CD14-positive monocyte (primary cell): ENCODE results near the gene IGLL1. TPM values are rescaled to one million over a fixed set of nuclear protein-coding genes. Genes with fewer than 3 reads are reported as not detected.

Experiments used
- DNase-seq, 3 donors: peaks; one replicate each; pipeline ENCODE4 v3.0.0-alpha.2; 2011 to 2022
- H2AFZ ChIP-seq: 2 replicates; pipeline ENCODE4 v1.6.0; 2012; ENCODE audit warnings: mild to moderate bottlenecking, low read depth, low read length, inconsistent platforms; ENCODE audit not compliant: insufficient read depth, poor library complexity, severe bottlenecking
- H3K27ac ChIP-seq, 2 donors: 1 replicate in 1 of 2; 2 replicates in 1 of 2; pipeline ENCODE4 v1.5.1; 2012 to 2013; ENCODE audit warnings: low read length in 2 of 2, control low read depth in 1 of 2, inconsistent platforms in 1 of 2, low read depth in 1 of 2, mild to moderate bottlenecking in 1 of 2
- H3K27me3 ChIP-seq, 2 donors: one replicate each; pipeline versions ENCODE4 v1.6.0 to v1.6.1; 2011 to 2013; ENCODE audit warnings: low read length in 2 of 2; ENCODE audit not compliant: control insufficient read depth in 2 of 2, insufficient read depth in 2 of 2
- H3K36me3 ChIP-seq, 2 donors: replicated peaks in 1 of 2; 1 replicate in 1 of 2; 2 replicates in 1 of 2; pipeline versions ENCODE4 v1.5.1 to v1.6.1; 2012 to 2013; ENCODE audit warnings: low read length in 2 of 2, control low read depth in 1 of 2, inconsistent platforms in 1 of 2, mild to moderate bottlenecking in 1 of 2; ENCODE audit not compliant: insufficient read depth in 2 of 2, control insufficient read depth in 1 of 2
- H3K4me1 ChIP-seq, 2 donors: 1 replicate in 1 of 2; 2 replicates in 1 of 2; pipeline versions ENCODE4 v1.5.1 to v1.6.1; 2012 to 2013; ENCODE audit warnings: low read length in 2 of 2, control low read depth in 1 of 2, inconsistent platforms in 1 of 2, mild to moderate bottlenecking in 1 of 2, moderate library complexity in 1 of 2; ENCODE audit not compliant: insufficient read depth in 2 of 2, control insufficient read depth in 1 of 2
- H3K4me2 ChIP-seq: replicated peaks from 2 replicates; pipeline ENCODE3; 2012; ENCODE audit warnings: low read length, moderate library complexity, mild to moderate bottlenecking; ENCODE audit not compliant: poor library complexity, severe bottlenecking; ENCODE audit errors: extremely low read depth
- H3K4me3 ChIP-seq, 3 experiments: fragments of 200-600 bp in 1 of 3; sonication (generic) in 1 of 3; replicated peaks in 1 of 3; 1 replicate in 2 of 3; 2 replicates in 1 of 3; pipeline ENCODE4 v1.5.1; 2011 to 2013; ENCODE audit warnings: low read length in 3 of 3, mild to moderate bottlenecking in 3 of 3, control low read depth in 2 of 3, low read depth in 2 of 3, inconsistent platforms in 1 of 3, moderate library complexity in 1 of 3
- H3K79me2 ChIP-seq: 2 replicates; pipeline ENCODE4 v1.6.0; 2012; ENCODE audit warnings: mild to moderate bottlenecking, control low read depth, inconsistent platforms, low read length, moderate library complexity; ENCODE audit not compliant: insufficient read depth
- H3K9ac ChIP-seq: 2 replicates; pipeline ENCODE4 v1.6.0; 2017; ENCODE audit warnings: low read length, mild to moderate bottlenecking; ENCODE audit not compliant: insufficient read depth, poor library complexity, severe bottlenecking
- H3K9me3 ChIP-seq, 2 donors: replicated peaks in 1 of 2; 1 replicate in 1 of 2; 2 replicates in 1 of 2; pipeline versions ENCODE4 v1.5.1 to v1.6.1; 2012 to 2013; ENCODE audit warnings: low read length in 2 of 2, control low read depth in 1 of 2; ENCODE audit not compliant: control insufficient read depth in 1 of 2, insufficient read depth in 1 of 2
- H4K20me1 ChIP-seq: 2 replicates; pipeline ENCODE4 v1.6.0; 2012; ENCODE audit warnings: mild to moderate bottlenecking, low read length, control low read depth, moderate library complexity; ENCODE audit not compliant: insufficient read depth
- H3K27ac Mint-ChIP-seq, 7 donors: one replicate each; pipeline ENCODE4 v1.8.0; 2020; ENCODE audit warnings: mild to moderate bottlenecking in 7 of 7, mixed read lengths in 7 of 7, moderate library complexity in 6 of 7, inconsistent platforms in 2 of 7
- H3K27me3 Mint-ChIP-seq, 3 donors: one replicate each; pipeline ENCODE4 v1.8.0; 2021 to 2022; ENCODE audit warnings: low read depth in 3 of 3, mild to moderate bottlenecking in 3 of 3, mixed read lengths in 3 of 3, moderate library complexity in 3 of 3, inconsistent platforms in 1 of 3
- H3K36me3 Mint-ChIP-seq, 2 donors: one replicate each; pipeline ENCODE4 v1.8.0; 2020; ENCODE audit warnings: mixed read lengths in 2 of 2, inconsistent platforms in 1 of 2, mild to moderate bottlenecking in 1 of 2
- H3K4me1 Mint-ChIP-seq: one replicate; pipeline ENCODE4 v1.8.0; 2020; ENCODE audit warnings: mild to moderate bottlenecking, mixed read lengths
- H3K4me3 Mint-ChIP-seq, 2 donors: one replicate each; pipeline ENCODE4 v1.8.0; 2020; ENCODE audit warnings: mild to moderate bottlenecking in 2 of 2, mixed read lengths in 2 of 2, moderate library complexity in 1 of 2
- H3K9me3 Mint-ChIP-seq, 7 donors: one replicate each; pipeline ENCODE4 v1.8.0; 2020 to 2022; ENCODE audit warnings: mixed read lengths in 7 of 7, mild to moderate bottlenecking in 6 of 7, moderate library complexity in 6 of 7, inconsistent platforms in 2 of 7
- CTCF ChIP-seq: fragments of 200-600 bp; IDR thresholded peaks from one replicate; pipeline ENCODE4 v1.8.0; 2022; ENCODE audit warnings: antibody characterized with exemption, mild to moderate bottlenecking
- WGBS: methylation state at CpG from one replicate; pipeline ENCODE4 v1.1.5; 2013; ENCODE audit warnings: missing lambda C conversion rate; ENCODE audit not compliant: insufficient coverage; 5-methylcytosine and 5-hydroxymethylcytosine counted together
- intact Hi-C, 2 donors: fragments of 100-400 bp; cut with micrococcal nuclease; formaldehyde crosslinking; loops; one replicate each; pipeline versions ENCODE4 v1.15.0 to v1.15.1; 2023
- polyA plus RNA-seq, 3 donors: library from polyadenylated mRNA; depleted of rRNA in 1 of 3; unstranded in 2 of 3; stranded (reverse) in 1 of 3; fragments of 300-500 nt in 2 of 3; fragments of >200 nt in 1 of 3; fragmentation: Illumina TruSeq in 2 of 3; gene quantifications; 1 replicate in 2 of 3; 2 replicates in 1 of 3; pipeline ENCODE4 v1.2.3, GENCODE V29; 2012 to 2021

IGLL1 gene
- polyA plus RNA-seq, 3 donors = not detected

GRCh38 chr22:23555118-23555517, 25.0 kb downstream of the IGLL1 start:
- no peak for TF ChIP-seq CTCF
- no peak for DNase-seq
- Histone ChIP-seq H3K4me3 (no peak overlapping the region), H3K27me3 (no peaks in the 10 kb centered on the region), H3K4me2 (no peak overlapping the region), H3K36me3 (no peaks in the 10 kb centered on the region), H3K9me3 (no peaks in the 10 kb centered on the region), H3K4me1 (no peaks in the 10 kb centered on the region), H3K9ac (no peak overlapping the region), H3K27ac (no peak overlapping the region), H4K20me1 (no peaks in the 10 kb centered on the region), H2AFZ (no peak overlapping the region), H3K79me2 (no peaks in the 10 kb centered on the region)
- H3K4me1 Mint-ChIP-seq = no peaks in the 10 kb centered on the region
- no peaks in the 10 kb centered on the region for H3K9me3 Mint-ChIP-seq
- peaks cover 0 to 3% (median 3%) of the 10 kb centered on the region in 3 donors for H3K27me3 Mint-ChIP-seq
- no peaks in the 10 kb centered on the region for H3K36me3 Mint-ChIP-seq
- intact Hi-C loops = no loop called here
- H3K27ac Mint-ChIP-seq = no peak overlapping the region
- H3K4me3 Mint-ChIP-seq = no peak overlapping the region
- WGBS = 95% methylated on average over 7 of the region's 8 CpGs

DNA sequence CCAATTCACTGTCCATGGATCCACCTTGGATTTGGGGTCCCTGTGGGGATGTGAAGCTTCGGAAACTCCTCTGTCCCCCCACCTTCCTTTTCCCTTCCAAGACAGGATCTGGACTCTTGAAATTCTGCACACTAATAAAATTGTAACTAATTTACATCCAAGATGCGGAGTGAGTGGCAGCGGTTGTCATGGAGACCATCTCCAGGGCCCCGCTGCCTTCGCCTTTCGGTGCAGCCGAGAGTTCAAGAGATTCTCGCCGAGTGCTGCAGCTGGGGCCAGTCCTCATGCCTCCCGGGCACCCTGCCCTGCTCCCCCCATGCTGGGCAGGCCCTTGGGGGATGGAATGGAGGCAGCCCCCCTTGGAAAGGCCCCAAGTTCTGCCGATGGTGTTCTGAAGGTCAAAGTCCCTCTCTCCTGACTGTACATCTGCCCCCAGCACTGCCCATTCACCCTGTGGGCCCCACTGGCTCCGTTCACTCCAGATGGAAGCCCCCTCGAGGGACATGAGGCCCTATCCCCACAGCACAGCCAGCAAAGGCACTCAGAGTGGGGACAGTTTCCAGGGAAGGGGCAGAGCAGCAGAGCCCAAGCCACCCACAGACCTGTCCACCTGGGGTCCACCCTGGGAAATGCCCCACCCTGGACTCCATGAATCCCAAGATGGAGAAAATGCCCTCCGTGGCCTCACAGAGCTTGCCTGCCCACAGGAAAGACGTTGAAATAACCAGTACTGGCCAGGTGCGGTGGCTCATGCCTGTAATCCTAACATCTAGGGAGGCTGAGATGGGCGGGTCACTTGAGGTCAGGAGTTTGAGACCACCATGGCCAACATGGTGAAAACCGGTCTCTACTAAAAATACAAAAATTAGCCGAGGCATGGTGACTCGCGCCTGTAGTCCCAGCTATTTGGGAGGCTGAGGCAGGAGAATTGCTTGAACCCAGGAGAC, 25.9 kb downstream of the IGLL1 start:
- Histone ChIP-seq H3K9me3 (peaks cover 0 to 3% of the 10 kb centered on the region in 2 donors), H2AFZ (no peak overlapping the region), H3K4me2 (no peak overlapping the region), H3K36me3 (no peaks in the 10 kb centered on the region), H3K9ac (no peak overlapping the region), H3K4me3 (no peak overlapping the region), H3K27ac (no peak overlapping the region), H3K79me2 (no peaks in the 10 kb centered on the region), H3K4me1 (no peaks in the 10 kb centered on the region), H3K27me3 (no peaks in the 10 kb centered on the region), H4K20me1 (no peaks in the 10 kb centered on the region)
- peaks cover 0 to 3% (median 3%) of the 10 kb centered on the region in 3 donors for H3K27me3 Mint-ChIP-seq
- intact Hi-C loops = no loop called here
- TF ChIP-seq CTCF = no peak
- DNase-seq = no peak
- H3K4me1 Mint-ChIP-seq = no peaks in the 10 kb centered on the region
- H3K4me3 Mint-ChIP-seq = no peak overlapping the region
- WGBS = 92% methylated on average over 18 of the region's 21 CpGs
- no peaks in the 10 kb centered on the region for H3K36me3 Mint-ChIP-seq
- no peak overlapping the region for H3K27ac Mint-ChIP-seq
- H3K9me3 Mint-ChIP-seq = peaks cover 0 to 3% (median 3%) of the 10 kb centered on the region in 7 donors
